ENCODE results near the gene VEZF1.

VEZF1 gene

GRCh38 chr17:57947369-57947768 lies 40.7 kb downstream of the VEZF1 start:
- Histone ChIP-seq H3K27ac (peak overlapping the region; percentile 51), H3K36me3 (no peaks in the 10 kb centered on the region), H3K9me3 (ENCODE audit: severe bottlenecking) (no peaks in the 10 kb centered on the region), H3K27me3 (ENCODE audit: insufficient read depth, low read depth, severe bottlenecking) (no peaks in the 10 kb centered on the region), H3K4me3 (ENCODE audit: low read depth, low read length) (peak overlapping the region; percentile 34)
- TF ChIP-seq CTCF (IDR thresholded peaks at IDR 0.05; ENCODE audit: low read depth, low read length): no peak
- DNase-seq: no peak

- Histone ChIP-seq H3K27ac (peak overlapping the region; percentile 51), H3K9me3 (ENCODE audit: severe bottlenecking) (no peaks in the 10 kb centered on the region), H3K27me3 (ENCODE audit: insufficient read depth, low read depth, severe bottlenecking) (no peaks in the 10 kb centered on the region), H3K36me3 (no peaks in the 10 kb centered on the region), H3K4me3 (ENCODE audit: low read depth, low read length) (peak overlapping the region; percentile 34)
- peak; percentile 72 for DNase-seq
- TF ChIP-seq CTCF (IDR thresholded peaks at IDR 0.05; ENCODE audit: low read depth, low read length): no peak
Observed at GRCh38 chr17:57946798-57947358, 41.2 kb downstream of the VEZF1 start.

GRCh38 chr17:57945996-57946797 lies 41.9 kb downstream of the VEZF1 start:
- Histone ChIP-seq H3K27me3 (ENCODE audit: insufficient read depth, low read depth, severe bottlenecking) (no peaks in the 10 kb centered on the region), H3K9me3 (ENCODE audit: severe bottlenecking) (no peaks in the 10 kb centered on the region), H3K36me3 (no peaks in the 10 kb centered on the region), H3K4me3 (ENCODE audit: low read depth, low read length) (peak overlapping the region; percentile 34), H3K27ac (peak overlapping the region; percentile 51)
- no peak for TF ChIP-seq CTCF (IDR thresholded peaks at IDR 0.05; ENCODE audit: low read depth, low read length)
- DNase-seq: no peak

- no peak for DNase-seq
- no peaks in the 10 kb centered on the region for H3K27me3 ChIP-seq (ENCODE audit: insufficient read depth, low read depth, severe bottlenecking)
- no peak overlapping the region for H3K4me3 ChIP-seq (ENCODE audit: low read depth, low read length)
- TF ChIP-seq CTCF (IDR thresholded peaks at IDR 0.05; ENCODE audit: low read depth, low read length): no peak
- no peaks in the 10 kb centered on the region for H3K36me3 ChIP-seq
- H3K27ac ChIP-seq: no peak overlapping the region
- H3K9me3 ChIP-seq (ENCODE audit: severe bottlenecking): no peaks in the 10 kb centered on the region
Observed at GRCh38 chr17:57944908-57945307, 43.1 kb downstream of the VEZF1 start.

GRCh38 chr17:57943645-57944044 lies 44.4 kb downstream of the VEZF1 start:
- no peak for TF ChIP-seq CTCF (IDR thresholded peaks at IDR 0.05; ENCODE audit: low read depth, low read length)
- Histone ChIP-seq H3K27me3 (ENCODE audit: insufficient read depth, low read depth, severe bottlenecking) (no peaks in the 10 kb centered on the region), H3K9me3 (ENCODE audit: severe bottlenecking) (no peaks in the 10 kb centered on the region), H3K36me3 (no peaks in the 10 kb centered on the region), H3K4me3 (ENCODE audit: low read depth, low read length) (no peak overlapping the region), H3K27ac (no peak overlapping the region)
- DNase-seq: no peak
